Measurements from ENCODE around the gene MRPS18A. TPM values are rescaled to one million over a fixed set of nuclear protein-coding genes. Genes with fewer than 3 reads are reported as not detected.
A peak's percentile ranks its signal among the peaks of the same experiment; 100 is the strongest.

MRPS18A gene
- total RNA-seq, 3 donors from 2014 or later, result 36.9 to 65.7 (median 61.9) TPM

DNA sequence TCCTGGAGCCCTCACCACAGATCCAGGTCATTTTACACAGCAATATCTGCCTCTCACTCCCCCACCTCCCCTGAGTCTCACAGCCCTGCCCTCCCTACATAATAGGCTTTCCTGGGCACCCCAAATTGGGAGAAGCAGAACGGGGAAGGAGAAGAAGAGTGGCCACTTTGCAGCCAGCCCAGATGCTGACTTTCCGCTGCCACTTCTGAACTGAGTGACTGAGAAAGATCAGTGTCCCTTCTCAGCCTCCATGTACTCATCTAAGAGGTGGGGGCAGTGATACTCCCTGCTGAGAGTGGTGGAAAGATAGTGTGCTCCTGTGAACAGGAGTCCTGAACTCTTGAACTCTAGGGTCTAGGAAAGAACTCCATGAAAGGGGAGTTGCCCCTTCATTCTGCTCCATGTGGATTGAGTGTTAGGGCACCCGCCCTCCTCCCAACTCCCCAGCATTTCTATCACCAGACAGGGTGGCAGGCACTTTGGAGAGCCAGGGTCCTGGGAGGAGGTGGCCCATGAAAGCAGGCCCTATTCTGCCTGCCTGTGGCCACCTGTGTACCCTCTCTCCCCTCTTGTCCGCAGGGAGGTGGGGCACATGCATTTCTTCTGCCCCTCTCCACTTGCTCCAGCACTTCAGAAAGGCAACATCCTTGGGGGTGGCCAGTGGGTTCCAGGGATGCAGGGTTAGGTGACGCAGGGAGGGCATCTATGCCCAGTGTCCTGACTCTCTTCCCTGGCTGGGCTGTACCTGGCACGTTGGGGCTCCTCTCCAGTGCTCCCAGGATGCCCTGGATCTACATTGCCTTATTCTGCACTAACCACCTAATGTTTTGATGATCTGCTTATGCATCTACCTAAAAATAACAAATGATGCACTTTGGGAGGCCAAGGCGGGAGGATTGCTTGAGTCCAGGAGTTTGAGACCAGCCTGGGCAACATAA lies 38.3 kb upstream of the MRPS18A start:
- no peak for DNase-seq
- H3K4me1 ChIP-seq (ENCODE audit: low read depth), result peaks cover 13% of the 10 kb centered on the region

DNA sequence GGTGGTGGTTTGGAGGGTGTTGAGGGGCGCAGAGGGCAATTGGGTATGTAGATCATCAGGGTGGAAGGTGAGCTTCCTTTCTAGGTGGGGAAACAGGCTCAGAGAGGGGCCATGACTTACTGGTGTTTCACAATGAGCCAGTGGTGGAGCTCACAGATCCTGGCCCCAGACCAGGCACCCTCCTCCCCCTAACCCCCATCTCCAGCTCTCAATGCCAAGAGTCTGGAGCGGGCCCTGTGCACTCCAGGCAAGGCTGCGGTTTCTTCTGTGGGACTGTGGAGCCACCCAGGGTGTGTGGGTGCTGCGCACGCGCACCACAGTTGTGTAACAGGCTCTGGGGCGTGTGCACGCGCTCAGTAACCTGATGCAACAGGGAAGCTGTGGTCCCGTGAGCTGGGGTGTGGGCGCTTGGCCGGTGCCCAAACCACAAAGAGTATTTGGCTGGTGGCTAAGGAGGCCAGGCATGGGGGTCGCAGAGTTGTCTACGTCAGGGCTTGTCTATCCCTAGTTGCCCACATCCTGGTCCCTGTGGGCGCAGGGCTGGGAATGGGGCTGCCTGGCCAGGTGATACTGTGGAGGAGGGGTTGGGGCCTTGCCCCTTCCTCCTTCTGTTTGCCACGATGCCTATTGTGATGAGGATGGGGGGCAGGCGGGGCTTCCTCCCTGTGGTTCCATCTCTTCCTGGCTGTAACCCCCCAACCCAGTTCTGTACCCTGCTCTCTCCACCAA lies 37.5 kb upstream of the MRPS18A start:
- TF ChIP-seq, protein P1, sequence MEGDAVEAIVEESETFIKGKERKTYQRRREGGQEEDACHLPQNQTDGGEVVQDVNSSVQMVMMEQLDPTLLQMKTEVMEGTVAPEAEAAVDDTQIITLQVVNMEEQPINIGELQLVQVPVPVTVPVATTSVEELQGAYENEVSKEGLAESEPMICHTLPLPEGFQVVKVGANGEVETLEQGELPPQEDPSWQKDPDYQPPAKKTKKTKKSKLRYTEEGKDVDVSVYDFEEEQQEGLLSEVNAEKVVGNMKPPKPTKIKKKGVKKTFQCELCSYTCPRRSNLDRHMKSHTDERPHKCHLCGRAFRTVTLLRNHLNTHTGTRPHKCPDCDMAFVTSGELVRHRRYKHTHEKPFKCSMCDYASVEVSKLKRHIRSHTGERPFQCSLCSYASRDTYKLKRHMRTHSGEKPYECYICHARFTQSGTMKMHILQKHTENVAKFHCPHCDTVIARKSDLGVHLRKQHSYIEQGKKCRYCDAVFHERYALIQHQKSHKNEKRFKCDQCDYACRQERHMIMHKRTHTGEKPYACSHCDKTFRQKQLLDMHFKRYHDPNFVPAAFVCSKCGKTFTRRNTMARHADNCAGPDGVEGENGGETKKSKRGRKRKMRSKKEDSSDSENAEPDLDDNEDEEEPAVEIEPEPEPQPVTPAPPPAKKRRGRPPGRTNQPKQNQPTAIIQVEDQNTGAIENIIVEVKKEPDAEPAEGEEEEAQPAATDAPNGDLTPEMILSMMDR (IDR thresholded peaks at IDR 0.05), result no peak
- H3K9me3 ChIP-seq, result no peaks in the 10 kb centered on the region
- intact Hi-C loops (cut with DNase I, micrococcal nuclease), result loop anchor here in 1 of 2 donors (5.0 kb wide), 1 partner anchor 352 kb away; no protein-coding TSS in a partner anchor
- DNase-seq, result peak; percentile 90 to 94 (median 94)
- H3K36me3 ChIP-seq (ENCODE audit: low read depth), result no peaks in the 10 kb centered on the region
- H3K4me3 ChIP-seq, result no peak overlapping the region
- H3K4me1 ChIP-seq (ENCODE audit: low read depth), result peaks cover 13% of the 10 kb centered on the region
- ATAC-seq, result peak; percentile 93

More for the DNA sequence above, 38.3 kb upstream of the MRPS18A start:
- Histone ChIP-seq H3K9me3 (peaks cover 6% of the 10 kb centered on the region), H3K36me3 (ENCODE audit: low read depth) (no peaks in the 10 kb centered on the region), H3K4me3 (no peak overlapping the region)
- TF ChIP-seq, protein P1 (IDR thresholded peaks at IDR 0.05), result no peak
- ATAC-seq, result no peak
- intact Hi-C loops (cut with DNase I, micrococcal nuclease), result no loop called here

DNA sequence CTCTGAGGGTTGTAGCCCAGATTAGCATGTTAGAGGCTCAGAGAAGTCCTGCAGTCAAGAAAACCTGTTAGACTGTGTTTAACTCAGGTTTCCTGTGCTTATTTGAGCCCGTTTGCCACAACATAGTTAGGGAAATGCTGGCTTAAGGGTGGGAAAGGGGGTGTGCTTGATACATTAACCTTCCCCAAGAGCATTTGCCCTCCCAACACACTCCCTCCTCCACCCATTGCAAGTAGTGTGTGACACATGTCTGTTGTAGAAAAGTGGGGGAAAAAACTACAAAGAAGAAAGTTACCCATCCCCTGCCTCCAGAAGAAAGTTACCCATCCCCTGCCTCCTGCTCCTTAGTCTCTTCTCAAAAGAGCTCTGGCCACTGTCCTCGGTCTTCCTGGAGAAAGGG lies 36.8 kb upstream of the MRPS18A start:
- no peaks in the 10 kb centered on the region for H3K36me3 ChIP-seq (ENCODE audit: low read depth)
- TF ChIP-seq, protein P1 (IDR thresholded peaks at IDR 0.05), result no peak
- no peaks in the 10 kb centered on the region for H3K9me3 ChIP-seq
- H3K4me1 ChIP-seq (ENCODE audit: low read depth), result peaks cover 13% of the 10 kb centered on the region
- no peak for DNase-seq
- ATAC-seq, result no peak
- H3K4me3 ChIP-seq, result no peak overlapping the region
- intact Hi-C loops (cut with DNase I, micrococcal nuclease), result loop anchor here in 1 of 2 donors (5.0 kb wide), 1 partner anchor 353 kb away; no protein-coding TSS in a partner anchor

DNA sequence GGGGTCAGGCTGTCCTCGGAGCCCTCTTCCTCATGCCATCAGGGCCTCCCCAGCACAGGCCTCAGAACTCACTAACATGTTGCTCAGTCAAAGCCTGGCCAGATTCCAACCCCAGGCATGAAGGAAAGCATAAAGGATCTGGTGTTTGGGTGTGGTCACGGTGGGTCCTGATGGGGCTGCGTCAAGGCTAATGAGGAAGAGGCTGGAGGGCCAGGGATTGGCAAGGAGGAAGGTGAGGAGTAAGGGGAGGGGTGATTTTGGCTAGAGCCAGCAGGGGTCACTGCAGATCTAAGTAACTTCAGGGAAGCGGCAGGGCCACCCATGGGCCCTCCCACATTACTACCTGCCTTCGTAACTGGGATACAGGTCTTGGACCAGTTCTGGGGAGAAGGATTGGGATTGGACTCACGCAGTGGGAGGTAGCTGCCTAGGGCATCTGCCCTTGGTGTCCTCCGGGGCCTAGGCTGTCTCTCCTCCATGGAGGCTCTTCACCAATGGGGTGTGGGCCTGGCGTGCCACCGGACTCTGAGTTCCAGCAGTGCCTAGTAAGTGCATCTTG lies 36.2 kb upstream of the MRPS18A start:
- ATAC-seq, result peak; percentile 89
- intact Hi-C loops (cut with DNase I, micrococcal nuclease), result loop anchor here in 1 of 2 donors (5.0 kb wide), 1 partner anchor 353 kb away; no protein-coding TSS in a partner anchor
- TF ChIP-seq, protein P1 (IDR thresholded peaks at IDR 0.05), result peak; percentile 36
- H3K4me1 ChIP-seq (ENCODE audit: low read depth), result peaks cover 13% of the 10 kb centered on the region
- H3K9me3 ChIP-seq, result no peaks in the 10 kb centered on the region
- peak; percentile 82 to 92 (median 83) for DNase-seq
- H3K36me3 ChIP-seq (ENCODE audit: low read depth), result no peaks in the 10 kb centered on the region
- no peak overlapping the region for H3K4me3 ChIP-seq

DNA sequence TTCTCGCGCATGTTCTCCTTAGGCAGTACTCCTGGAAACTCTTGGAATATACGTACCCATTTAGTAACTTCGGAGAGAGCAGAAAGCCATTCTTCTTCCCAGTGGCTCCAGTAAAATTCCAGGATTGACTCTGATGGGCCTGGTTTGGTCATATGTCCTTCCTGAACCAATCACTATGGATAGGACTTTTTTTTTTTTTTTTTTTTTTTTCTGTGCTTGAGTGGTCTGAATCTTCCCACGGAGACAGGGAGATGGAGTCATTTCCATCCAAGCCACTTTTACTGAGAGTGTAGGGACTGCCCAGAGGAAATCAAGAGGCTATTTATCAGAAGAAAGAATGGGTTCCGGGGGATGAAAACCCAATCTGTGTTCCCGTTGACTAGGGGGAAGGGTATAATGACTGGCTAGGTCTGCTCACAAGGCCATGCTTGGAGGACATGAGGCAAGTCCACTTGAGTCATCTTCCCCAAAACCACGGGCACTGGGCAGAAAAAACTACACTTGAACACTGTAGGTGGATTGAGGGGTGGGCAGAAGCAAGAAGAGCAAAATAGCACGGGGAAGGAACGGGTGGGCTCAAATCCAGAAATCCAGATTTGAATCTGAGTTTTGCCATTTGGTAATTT lies 35.4 kb upstream of the MRPS18A start:
- no peak for ATAC-seq
- no peak overlapping the region for H3K4me3 ChIP-seq
- peaks cover 13% of the 10 kb centered on the region for H3K4me1 ChIP-seq (ENCODE audit: low read depth)
- TF ChIP-seq, protein P1 (IDR thresholded peaks at IDR 0.05), result no peak
- intact Hi-C loops (cut with DNase I, micrococcal nuclease), result loop anchor here in 1 of 2 donors (5.0 kb wide), 1 partner anchor 354 kb away; no protein-coding TSS in a partner anchor
- H3K9me3 ChIP-seq, result no peaks in the 10 kb centered on the region
- H3K36me3 ChIP-seq (ENCODE audit: low read depth), result no peaks in the 10 kb centered on the region
- DNase-seq, result no peak

Data from mucosa of descending colon (tissue), 3 donors.